Lower leg skin (tissue), 3 donors: Measurements from ENCODE around the gene PLB1.

ENCODE experiments used
- CTCF ChIP-seq, 3 donors: fragments of 450-650 bp; IDR thresholded peaks; one replicate each; pipeline ENCODE4 v1.5.1; 2016; ENCODE audit warnings: antibody characterized with exemption in 3 of 3, mild to moderate bottlenecking in 3 of 3, moderate library complexity in 2 of 3
- POLR2A ChIP-seq, 2 donors: fragments of 450-650 bp; IDR thresholded peaks; one replicate each; pipeline ENCODE4 v1.6.1; 2016 to 2017; ENCODE audit warnings: antibody characterized with exemption in 2 of 2, mild to moderate bottlenecking in 1 of 2, moderate library complexity in 1 of 2

DNA sequence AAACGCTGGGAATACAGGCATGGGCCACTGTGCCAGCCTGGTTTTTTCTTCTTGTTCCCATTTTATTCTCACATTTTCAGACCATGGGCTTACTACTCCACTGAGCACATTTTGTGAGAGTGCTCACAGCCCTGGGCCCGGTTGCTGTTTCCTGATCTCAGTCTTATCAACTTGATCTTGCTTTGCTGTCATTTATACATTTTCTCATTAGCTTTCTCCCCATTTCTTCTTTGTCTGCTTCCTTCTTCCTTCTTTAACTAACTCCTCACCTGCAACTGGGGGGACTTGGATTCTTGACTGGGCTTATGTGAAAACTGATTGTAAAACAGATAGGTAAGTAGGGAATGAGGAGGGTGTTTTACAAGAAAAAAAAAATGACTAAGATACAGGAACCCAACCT, 117.3 kb downstream of the PLB1 start:
- no peak for TF ChIP-seq CTCF (IDR thresholded peaks at IDR 0.05)
- no peak for TF ChIP-seq POLR2A (IDR thresholded peaks at IDR 0.05)
